Spinal cord (tissue), 4 donors: ENCODE data around the gene CCDC198. TPM values are rescaled to one million over a fixed set of nuclear protein-coding genes. Genes with fewer than 3 reads are reported as not detected.

Experiments
- polyA plus RNA-seq, 2 donors: library from polyadenylated mRNA; unstranded; fragments of 120-200 nt; gene quantifications; one replicate each; pipeline ENCODE4 v1.2.1, GENCODE V29; 2013; ENCODE audit not compliant: insufficient read length in 2 of 2
- total RNA-seq, 2 donors: library from RNA; depleted of rRNA in 1 of 2; stranded (reverse); fragments of 120-200 nt in 1 of 2; fragments of >200 nt in 1 of 2; gene quantifications; one replicate each; pipeline versions ENCODE4 v1.2.3 to v1.2.4, GENCODE V29; 2013 to 2014

The CCDC198 gene
- total and polyA plus RNA-seq, 4 donors = 2.1 to 12.1 (median 9.0) TPM

Other genes with a start within 250 kb of the CCDC198 start
- gene EXOC5, start 225.0 kb downstream of the CCDC198 start, total RNA-seq = 10 to 100 TPM; 67.2 to 83.4 TPM
- gene EXOC5, start 225.0 kb downstream of the CCDC198 start, polyA plus RNA-seq = 10 to 100 TPM; 58.1 to 88.6 TPM
- gene AP5M1, start 224.9 kb downstream of the CCDC198 start, total RNA-seq = 10 to 100 TPM; 37.2 to 42.9 TPM
- 10 to 100 TPM; 34.8 to 45.6 TPM for gene AP5M1, start 224.9 kb downstream of the CCDC198 start, polyA plus RNA-seq
- gene NAA30, start 103.3 kb downstream of the CCDC198 start, total RNA-seq = 10 to 100 TPM; 19.2 to 48.3 TPM
- gene NAA30, start 103.3 kb downstream of the CCDC198 start, polyA plus RNA-seq = 10 to 100 TPM; 25.5 to 38.4 TPM